Skeletal muscle tissue (tissue), 4 donors: Measurements from ENCODE around the gene VTN. TPM values are rescaled to one million over a fixed set of nuclear protein-coding genes. Genes with fewer than 3 reads are reported as not detected.

ENCODE experiments used
- H3K27ac ChIP-seq: one replicate; pipeline ENCODE4 v1.7.0; 2013; ENCODE audit warnings: mild to moderate bottlenecking, low read depth, low read length, inconsistent platforms
- H3K27me3 ChIP-seq, 3 donors: one replicate each; pipeline ENCODE4 v1.7.0; 2013; ENCODE audit warnings: low read length in 3 of 3; ENCODE audit not compliant: control insufficient read depth in 3 of 3, insufficient read depth in 3 of 3
- H3K36me3 ChIP-seq, 3 donors: one replicate each; pipeline ENCODE4 v1.7.0; 2013; ENCODE audit warnings: low read length in 3 of 3; ENCODE audit not compliant: control insufficient read depth in 3 of 3, insufficient read depth in 3 of 3
- H3K4me1 ChIP-seq, 3 donors: one replicate each; pipeline ENCODE4 v1.7.0; 2013; ENCODE audit warnings: low read length in 3 of 3, mild to moderate bottlenecking in 3 of 3; ENCODE audit not compliant: control insufficient read depth in 3 of 3, insufficient read depth in 3 of 3
- H3K4me3 ChIP-seq, 3 donors: one replicate each; pipeline ENCODE4 v1.7.0; 2013; ENCODE audit warnings: low read length in 3 of 3
- H3K9ac ChIP-seq, 3 donors: one replicate each; pipeline ENCODE4 v1.7.0; 2013; ENCODE audit warnings: low read length in 3 of 3, mild to moderate bottlenecking in 3 of 3, moderate library complexity in 2 of 3, low read depth in 1 of 3
- H3K9me3 ChIP-seq, 3 donors: one replicate each; pipeline ENCODE4 v1.7.0; 2013; ENCODE audit warnings: low read length in 3 of 3; ENCODE audit not compliant: control insufficient read depth in 3 of 3
- total RNA-seq: library from RNA; depleted of rRNA; stranded (reverse); fragments of >200 nt; gene quantifications from one replicate; pipeline ENCODE4 v1.2.3, GENCODE V29; 2014
- donor health status: Osteomylitis.

The VTN gene
- total RNA-seq = 0.52 TPM

GRCh38 chr17:28370035-28370743, at the start of gene VTN:
VTN (minus strand) TSS chr17:28370307; CDS start chr17:28370203, 104 bp downstream.
- Histone ChIP-seq H3K4me3 (peak within 1 kb of the TSS; percentile 37 to 63 (median 38)), H3K9ac (peak within 1 kb of the TSS in 1 of 3 donors; percentile 75), H3K9me3 (no peaks in the 10 kb centered on the region)

GRCh38 chr17:28416703-28417311, 46.7 kb upstream of the VTN start:
- Histone ChIP-seq H3K27ac (no peak overlapping the region), H3K4me3 (no peak overlapping the region), H3K36me3 (no peaks in the 10 kb centered on the region)

More at GRCh38 chr17:28370035-28370743, at the start of gene VTN:
- peaks cover 17 to 25% (median 22%) of the 10 kb centered on the region in 3 donors for H3K4me1 ChIP-seq
- peaks cover 1 to 4% (median 3%) of the 10 kb centered on the region in 3 donors for H3K36me3 ChIP-seq
- peak within 1 kb of the TSS; percentile 57 for H3K27ac ChIP-seq
- H3K27me3 ChIP-seq = peaks cover 0 to 15% (median 7%) of the 10 kb centered on the region in 3 donors

GRCh38 chr17:28415886-28416285, 45.8 kb upstream of the VTN start:
- Histone ChIP-seq H3K27ac (no peak overlapping the region), H3K9ac (no peak overlapping the region), H3K4me3 (no peak overlapping the region), H3K4me1 (no peaks in the 10 kb centered on the region), H3K9me3 (no peaks in the 10 kb centered on the region), H3K27me3 (peaks cover 0 to 5% (median 4%) of the 10 kb centered on the region in 3 donors), H3K36me3 (no peaks in the 10 kb centered on the region)

More at GRCh38 chr17:28416703-28417311, 46.7 kb upstream of the VTN start:
- H3K9me3 ChIP-seq = no peaks in the 10 kb centered on the region
- no peaks in the 10 kb centered on the region for H3K4me1 ChIP-seq
- H3K9ac ChIP-seq = no peak overlapping the region
- peaks cover 0 to 5% (median 4%) of the 10 kb centered on the region in 3 donors for H3K27me3 ChIP-seq

- no peaks in the 10 kb centered on the region for H3K4me1 ChIP-seq
- no peak overlapping the region for H3K4me3 ChIP-seq
- H3K27ac ChIP-seq = no peak overlapping the region
- H3K36me3 ChIP-seq = no peaks in the 10 kb centered on the region
- H3K9ac ChIP-seq = no peak overlapping the region
- no peaks in the 10 kb centered on the region for H3K9me3 ChIP-seq
- peaks cover 0 to 4% (median 2%) of the 10 kb centered on the region in 3 donors for H3K27me3 ChIP-seq
Observed at GRCh38 chr17:28413804-28414203, 43.7 kb upstream of the VTN start.

- Histone ChIP-seq H3K36me3 (no peaks in the 10 kb centered on the region), H3K27me3 (peaks cover 0 to 4% (median 2%) of the 10 kb centered on the region in 3 donors), H3K9ac (no peak overlapping the region), H3K4me1 (no peaks in the 10 kb centered on the region), H3K4me3 (no peak overlapping the region), H3K9me3 (no peaks in the 10 kb centered on the region), H3K27ac (no peak overlapping the region)
Observed at GRCh38 chr17:28412099-28412498, 42.0 kb upstream of the VTN start.

- Histone ChIP-seq H3K9me3 (no peaks in the 10 kb centered on the region), H3K4me1 (peaks cover 17 to 21% (median 18%) of the 10 kb centered on the region in 3 donors), H3K36me3 (peaks cover 0 to 3% (median 1%) of the 10 kb centered on the region in 3 donors), H3K9ac (no peak overlapping the region), H3K27me3 (no peaks in the 10 kb centered on the region), H3K4me3 (no peak overlapping the region), H3K27ac (no peak overlapping the region)
Observed at GRCh38 chr17:28407974-28408306, 37.8 kb upstream of the VTN start.

GRCh38 chr17:28407130-28407973, 37.2 kb upstream of the VTN start:
- no peak overlapping the region for H3K9ac ChIP-seq
- H3K27ac ChIP-seq = no peak overlapping the region
- no peaks in the 10 kb centered on the region for H3K27me3 ChIP-seq
- no peak overlapping the region for H3K4me3 ChIP-seq
- peaks cover 0 to 6% (median 3%) of the 10 kb centered on the region in 3 donors for H3K36me3 ChIP-seq
- H3K9me3 ChIP-seq = no peaks in the 10 kb centered on the region
- peaks cover 17 to 21% (median 18%) of the 10 kb centered on the region in 3 donors for H3K4me1 ChIP-seq

GRCh38 chr17:28406473-28406814, 36.3 kb upstream of the VTN start:
- Histone ChIP-seq H3K9me3 (no peaks in the 10 kb centered on the region), H3K4me1 (peaks cover 17 to 21% (median 18%) of the 10 kb centered on the region in 3 donors), H3K36me3 (peaks cover 7 to 11% (median 11%) of the 10 kb centered on the region in 3 donors), H3K27me3 (no peaks in the 10 kb centered on the region), H3K4me3 (peak overlapping the region; percentile 80 to 87 (median 85)), H3K9ac (peak overlapping the region; percentile 56 to 83 (median 70)), H3K27ac (no peak overlapping the region)

- H3K4me3 ChIP-seq = peak within 1 kb of the TSS; percentile 80 to 87 (median 85)
- no peak within 1 kb of the TSS for H3K27ac ChIP-seq
- peak within 1 kb of the TSS; percentile 56 to 83 (median 70) for H3K9ac ChIP-seq
- H3K36me3 ChIP-seq = peaks cover 11 to 14% (median 12%) of the 10 kb centered on the region in 3 donors
- H3K9me3 ChIP-seq = no peaks in the 10 kb centered on the region
- no peaks in the 10 kb centered on the region for H3K27me3 ChIP-seq
- peaks cover 17 to 21% (median 18%) of the 10 kb centered on the region in 3 donors for H3K4me1 ChIP-seq
Observed at GRCh38 chr17:28405632-28406472, 35.7 kb upstream of the VTN start, which contains the start of gene SLC46A1. SLC46A1 (minus strand) TSS chr17:28406212; CDS start chr17:28406114, 98 bp downstream.
